HepG2 (cell line): ENCODE data around the gene CELSR3. TPM values are rescaled to one million over a fixed set of nuclear protein-coding genes. Genes with fewer than 3 reads are reported as not detected.
A peak's percentile ranks its signal among the peaks of the same experiment; 100 is the strongest.

Experiments
- HNRNPK ChIP-seq: fragments of 200-400 bp; formaldehyde crosslinking; IDR thresholded peaks from 2 replicates; pipeline ENCODE4 v1.6.1; 2018; ENCODE audit warnings: low read length, low read depth, moderate library complexity, mild to moderate bottlenecking; ENCODE audit not compliant: poor library complexity, severe bottlenecking
- MYNN ChIP-seq: sonication (generic); formaldehyde crosslinking; IDR thresholded peaks from 2 replicates; pipeline ENCODE4 v1.4.0; 2020; ENCODE audit warnings: mild to moderate bottlenecking, low read depth, missing genetic modification reagents
- NFAT5 ChIP-seq: sonication (generic); formaldehyde crosslinking; IDR thresholded peaks from 2 replicates; pipeline ENCODE4 v1.4.0; 2020; ENCODE audit warnings: missing genetic modification reagents
- NKX3-1 ChIP-seq: sonication (generic); formaldehyde crosslinking; IDR thresholded peaks from 2 replicates; pipeline ENCODE4 v1.5.0; 2020; ENCODE audit warnings: missing genetic modification reagents
- PHF20 ChIP-seq: sonication (generic); formaldehyde crosslinking; IDR thresholded peaks from 2 replicates; pipeline ENCODE4 v1.5.0; 2020; ENCODE audit warnings: mild to moderate bottlenecking, missing genetic modification reagents
- PRDM4 ChIP-seq: sonication (generic); formaldehyde crosslinking; IDR thresholded peaks from 2 replicates; pipeline ENCODE4 v1.9.0; 2021; ENCODE audit warnings: missing genetic modification reagents, borderline replicate concordance
- SKI ChIP-seq: fragments of 450-650 bp; IDR thresholded peaks from one replicate; pipeline ENCODE4 v1.6.1; 2018; ENCODE audit warnings: mild to moderate bottlenecking; ENCODE audit not compliant: partially characterized antibody
- SOX6 ChIP-seq, 2 experiments: fragments of 450-650 bp in 1 of 2; sonication (generic) in 1 of 2; formaldehyde crosslinking in 1 of 2; IDR thresholded peaks; 2 replicates each; pipeline versions ENCODE4 v1.4.0 to v1.6.1; 2017 to 2020; ENCODE audit warnings: antibody characterized with exemption in 1 of 2, mild to moderate bottlenecking in 1 of 2, missing genetic modification reagents in 1 of 2
- TEAD2 ChIP-seq: sonication (generic); formaldehyde crosslinking; IDR thresholded peaks from 2 replicates; pipeline ENCODE4 v1.9.0; 2021; ENCODE audit warnings: missing genetic modification reagents
- TERF1 ChIP-seq: sonication (generic); formaldehyde crosslinking; IDR thresholded peaks from 2 replicates; pipeline ENCODE4 v1.8.0; 2022; ENCODE audit warnings: mild to moderate bottlenecking, missing genetic modification reagents, moderate library complexity
- TGIF2 ChIP-seq: IDR thresholded peaks from 2 replicates; pipeline ENCODE4 v1.6.1; 2016; ENCODE audit warnings: control low read depth, missing compliant biosample characterization
- ZBTB1 ChIP-seq: sonication (generic); formaldehyde crosslinking; IDR thresholded peaks from 2 replicates; pipeline ENCODE4 v1.4.0; 2020; ENCODE audit warnings: missing genetic modification reagents, borderline replicate concordance
- ZMYM4 ChIP-seq: sonication (generic); formaldehyde crosslinking; IDR thresholded peaks from 2 replicates; pipeline ENCODE4 v1.8.1; 2023; ENCODE audit warnings: mild to moderate bottlenecking, missing genetic modification reagents
- ZNF383 ChIP-seq: sonication (generic); formaldehyde crosslinking; IDR thresholded peaks from 2 replicates; pipeline ENCODE4 v1.4.0; 2020; ENCODE audit warnings: missing genetic modification reagents, mild to moderate bottlenecking, borderline replicate concordance
- ZNF550 ChIP-seq: sonication (generic); formaldehyde crosslinking; IDR thresholded peaks from 2 replicates; pipeline ENCODE4 v1.4.0; 2020; ENCODE audit warnings: mild to moderate bottlenecking, missing genetic modification reagents, borderline replicate concordance
- ZNF552 ChIP-seq: sonication (generic); formaldehyde crosslinking; IDR thresholded peaks from 2 replicates; pipeline ENCODE4 v1.9.0; 2022; ENCODE audit warnings: missing genetic modification reagents, mild to moderate bottlenecking, borderline replicate concordance
- ZNF768 ChIP-seq: sonication (generic); formaldehyde crosslinking; IDR thresholded peaks from 2 replicates; pipeline ENCODE4 v1.4.0; 2020; ENCODE audit warnings: missing genetic modification reagents
- polyA plus RNA-seq, 8 experiments: library from polyadenylated mRNA; depleted of rRNA in 3 of 8; stranded (reverse) in 7 of 8; unstranded in 1 of 8; fragments of >200 nt; fragmentation: Illumina TruSeq in 4 of 8; extraction: Trizol in 4 of 8; gene quantifications; 2 replicates each; pipeline versions ENCODE4 v1.2.1 to v1.2.3, GENCODE V29; 2011 to 2016; ENCODE audit warnings: low read depth in 4 of 8, missing spikeins in 1 of 8, mixed read lengths in 1 of 8; ENCODE audit not compliant: insufficient read depth in 1 of 8
- total RNA-seq, 5 experiments: library from RNA; depleted of rRNA; stranded (reverse); fragments of >200 nt; fragmentation: Illumina TruSeq; extraction: Trizol; gene quantifications; 2 replicates each; pipeline ENCODE4 v1.2.3, GENCODE V29; 2016; ENCODE audit warnings: low read depth in 1 of 5

Gene CELSR3
- total and polyA plus RNA-seq, 2 of the 13 experiments (the other 11 are each of a cell fraction or from before 2014, with no cell fraction given), result 5.4 to 6.7 TPM

GRCh38 chr3:48661501-48662144, 1.1 kb downstream of the CELSR3 start (continued):
- TF ChIP-seq TERF1 (CRISPR knock-in tag) (peak; percentile 99), TEAD2 (CRISPR knock-in tag) (peak; percentile 100), ZNF550 (CRISPR knock-in tag) (peak; percentile 97; the same call in 1 of the 2 replicates), ZNF552 (CRISPR knock-in tag) (peak; percentile 100), TGIF2 (peak; percentile 100), ZBTB1 (CRISPR knock-in tag) (peak; percentile 99), ZNF383 (CRISPR knock-in tag) (0 out of 2 replicates have a peak, but pooled peaks have one; percentile 75), ZMYM4 (CRISPR knock-in tag) (peak; percentile 99), NKX3-1 (peak; percentile 100), PRDM4 (peak; percentile 99), SOX6 (IDR thresholded peaks at IDR 0.05) (no peak), SOX6 (CRISPR knock-in tag; IDR thresholded peaks at IDR 0.05) (peak; percentile 91), PHF20 (CRISPR knock-in tag) (peak; percentile 93), MYNN (CRISPR knock-in tag) (peak; percentile 99), ZNF768 (CRISPR knock-in tag) (peak; percentile 97), SKI (no peak), HNRNPK (no peak), NFAT5 (CRISPR knock-in tag) (peak; percentile 100)
